Measurements from ENCODE around the gene ODAD3. TPM values are rescaled to one million over a fixed set of nuclear protein-coding genes. Genes with fewer than 3 reads are reported as not detected.
"Not testable (repeated sequence)": the region's sequence is repeated elsewhere in the genome, so short reads cannot be mapped to it uniquely, and the experiment has no call there.

The ODAD3 gene
- total RNA-seq, 1 donor from 2014 or later = not detected

GRCh38 chr19:11445141-11445540 lies 10.2 kb upstream of the ODAD3 start:
- no peak for TF ChIP-seq CTCF (IDR thresholded peaks at IDR 0.05; ENCODE audit: insufficient read depth, low read length, severe bottlenecking)
- no peak overlapping the region for H3K4me3 ChIP-seq (ENCODE audit: low read depth, low read length)
- DNase-seq (ENCODE audit: low read depth) (no peak), FAIRE-seq (no peak)
- H3K27me3 ChIP-seq (ENCODE audit: control insufficient read depth, insufficient read depth, low read length) = no peaks in the 10 kb centered on the region
- H3K36me3 ChIP-seq (ENCODE audit: control insufficient read depth, insufficient read depth, low read length) = peaks cover 39% of the 10 kb centered on the region

GRCh38 chr19:11444059-11444458 lies 9.1 kb upstream of the ODAD3 start:
- Histone ChIP-seq H3K27me3 (ENCODE audit: control insufficient read depth, insufficient read depth, low read length) (no peaks in the 10 kb centered on the region), H3K36me3 (ENCODE audit: control insufficient read depth, insufficient read depth, low read length) (peaks cover 37% of the 10 kb centered on the region), H3K4me3 (ENCODE audit: low read depth, low read length) (no peak overlapping the region)
- no peak for TF ChIP-seq CTCF (IDR thresholded peaks at IDR 0.05; ENCODE audit: insufficient read depth, low read length, severe bottlenecking)
- DNase-seq (ENCODE audit: low read depth) = peak; percentile 66
- FAIRE-seq = no peak

GRCh38 chr19:11437955-11438354 lies 3.0 kb upstream of the ODAD3 start:
- FAIRE-seq = no peak
- H3K36me3 ChIP-seq (ENCODE audit: control insufficient read depth, insufficient read depth, low read length) = peaks cover 27% of the 10 kb centered on the region

GRCh38 chr19:11435833-11436313 lies 952 bp upstream of the ODAD3 start:
- H3K27me3 ChIP-seq (ENCODE audit: control insufficient read depth, insufficient read depth, low read length) = no peaks in the 10 kb centered on the region
- peak; percentile 13 for DNase-seq (ENCODE audit: low read depth)
- no peak for FAIRE-seq
- no peak for TF ChIP-seq CTCF (IDR thresholded peaks at IDR 0.05; ENCODE audit: insufficient read depth, low read length, severe bottlenecking)
- peaks cover 16% of the 10 kb centered on the region for H3K36me3 ChIP-seq (ENCODE audit: control insufficient read depth, insufficient read depth, low read length)
- peak overlapping the region; percentile 90 for H3K4me3 ChIP-seq (ENCODE audit: low read depth, low read length)

More at GRCh38 chr19:11437955-11438354, 3.0 kb upstream of the ODAD3 start:
- no peak for DNase-seq (ENCODE audit: low read depth)
- Histone ChIP-seq H3K4me3 (ENCODE audit: low read depth, low read length) (no peak overlapping the region), H3K27me3 (ENCODE audit: control insufficient read depth, insufficient read depth, low read length) (no peaks in the 10 kb centered on the region)
- TF ChIP-seq CTCF (IDR thresholded peaks at IDR 0.05; ENCODE audit: insufficient read depth, low read length, severe bottlenecking) = no peak

- DNase-seq (ENCODE audit: low read depth) (no peak), FAIRE-seq (no peak)
- TF ChIP-seq CTCF (IDR thresholded peaks at IDR 0.05; ENCODE audit: insufficient read depth, low read length, severe bottlenecking) = no peak
- no peaks in the 10 kb centered on the region for H3K27me3 ChIP-seq (ENCODE audit: control insufficient read depth, insufficient read depth, low read length)
- peak overlapping the region; percentile 90 for H3K4me3 ChIP-seq (ENCODE audit: low read depth, low read length)
- peaks cover 14% of the 10 kb centered on the region for H3K36me3 ChIP-seq (ENCODE audit: control insufficient read depth, insufficient read depth, low read length)
Observed at GRCh38 chr19:11434703-11435056, 241 bp downstream of the ODAD3 start.

- peaks cover 13% of the 10 kb centered on the region for H3K36me3 ChIP-seq (ENCODE audit: control insufficient read depth, insufficient read depth, low read length)
- H3K4me3 ChIP-seq (ENCODE audit: low read depth, low read length); DNase-seq (ENCODE audit: low read depth); H3K27me3 ChIP-seq (ENCODE audit: control insufficient read depth, insufficient read depth, low read length); FAIRE-seq: not testable (repeated sequence)
Observed at GRCh38 chr19:11433526-11433925, 1.4 kb downstream of the ODAD3 start.
